Measurements from ENCODE around the gene SRPK1.
A peak's percentile ranks its signal among the peaks of the same experiment; 100 is the strongest.
"Not testable (repeated sequence)": the region's sequence is repeated elsewhere in the genome, so short reads cannot be mapped to it uniquely, and the experiment has no call there.

The SRPK1 gene

GRCh38 chr6:35948725-35949124 is 27.8 kb upstream of the SRPK1 start:
- no peak overlapping the region for H3K27ac ChIP-seq (ENCODE audit: low read length)
- H3K36me3 ChIP-seq (ENCODE audit: control insufficient read depth, low read depth, low read length) = no peaks in the 10 kb centered on the region

DNA sequence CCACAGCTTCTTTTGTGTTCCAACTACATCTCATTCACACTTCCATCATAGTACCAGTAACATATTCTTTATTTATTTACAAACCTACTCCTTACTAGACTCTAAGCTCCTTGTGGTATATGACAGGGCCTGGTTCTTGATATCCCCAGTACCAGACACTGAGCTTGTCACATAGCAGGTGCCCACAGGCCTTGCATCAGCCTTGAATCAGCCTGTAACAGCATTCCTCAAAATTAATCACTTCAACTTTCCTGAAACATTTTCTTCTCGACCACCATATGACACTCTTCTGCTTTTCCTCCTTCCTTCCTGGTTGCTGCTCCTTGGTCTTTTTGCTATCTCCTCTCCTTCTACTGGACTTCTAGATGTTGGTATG is 24.7 kb upstream of the SRPK1 start:
- H3K9me3 ChIP-seq (ENCODE audit: control insufficient read depth, low read depth, low read length) = no peaks in the 10 kb centered on the region
- no peaks in the 10 kb centered on the region for H3K36me3 ChIP-seq (ENCODE audit: control insufficient read depth, low read depth, low read length)
- no peaks in the 10 kb centered on the region for H3K4me1 ChIP-seq (ENCODE audit: control insufficient read depth, low read depth, low read length)
- H3K27me3 ChIP-seq (ENCODE audit: control insufficient read depth, insufficient read depth, low read length) = no peaks in the 10 kb centered on the region
- no peak overlapping the region for H3K9ac ChIP-seq (ENCODE audit: low read length)
- H3K4me3 ChIP-seq (ENCODE audit: low read length) = no peak overlapping the region
- H3K27ac ChIP-seq (ENCODE audit: low read length) = no peak overlapping the region

More at GRCh38 chr6:35948725-35949124, 27.8 kb upstream of the SRPK1 start:
- H3K4me3 ChIP-seq (ENCODE audit: low read length) = no peak overlapping the region
- no peak overlapping the region for H3K9ac ChIP-seq (ENCODE audit: low read length)
- H3K4me1 ChIP-seq (ENCODE audit: control insufficient read depth, low read depth, low read length) = no peaks in the 10 kb centered on the region
- H3K9me3 ChIP-seq (ENCODE audit: control insufficient read depth, low read depth, low read length) = no peaks in the 10 kb centered on the region
- H3K27me3 ChIP-seq (ENCODE audit: control insufficient read depth, insufficient read depth, low read length) = no peaks in the 10 kb centered on the region

DNA sequence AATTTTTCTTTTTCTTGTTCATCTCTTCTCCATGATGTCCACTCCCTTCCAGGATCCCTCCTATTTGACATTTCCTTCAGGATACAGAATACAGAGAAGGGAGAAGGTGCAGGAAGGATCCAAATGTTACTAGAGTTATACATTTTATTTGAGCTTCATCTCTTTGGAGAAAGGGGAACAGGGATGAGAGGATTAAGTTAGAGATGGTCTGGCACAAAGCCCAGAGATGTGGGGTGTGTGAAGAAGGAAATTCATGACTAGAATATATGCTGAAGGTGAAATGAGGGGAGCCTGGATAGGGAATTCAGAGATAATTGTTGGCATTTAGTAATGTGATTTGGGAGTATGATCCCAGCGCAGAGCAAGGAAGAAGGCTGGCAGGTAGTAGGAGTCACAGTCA is 22.5 kb upstream of the SRPK1 start:
- H3K4me1 ChIP-seq (ENCODE audit: control insufficient read depth, low read depth, low read length) = no peaks in the 10 kb centered on the region
- no peaks in the 10 kb centered on the region for H3K27me3 ChIP-seq (ENCODE audit: control insufficient read depth, insufficient read depth, low read length)
- H3K27ac ChIP-seq (ENCODE audit: low read length) = no peak overlapping the region
- H3K4me3 ChIP-seq (ENCODE audit: low read length) = no peak overlapping the region
- H3K36me3 ChIP-seq (ENCODE audit: control insufficient read depth, low read depth, low read length) = no peaks in the 10 kb centered on the region
- H3K9ac ChIP-seq (ENCODE audit: low read length) = no peak overlapping the region
- no peaks in the 10 kb centered on the region for H3K9me3 ChIP-seq (ENCODE audit: control insufficient read depth, low read depth, low read length)

- no peak overlapping the region for H3K27ac ChIP-seq (ENCODE audit: low read length)
- H3K36me3 ChIP-seq (ENCODE audit: control insufficient read depth, low read depth, low read length) = no peaks in the 10 kb centered on the region
- no peak overlapping the region for H3K9ac ChIP-seq (ENCODE audit: low read length)
- H3K27me3 ChIP-seq (ENCODE audit: control insufficient read depth, insufficient read depth, low read length) = no peaks in the 10 kb centered on the region
- H3K9me3 ChIP-seq (ENCODE audit: control insufficient read depth, low read depth, low read length) = no peaks in the 10 kb centered on the region
- no peaks in the 10 kb centered on the region for H3K4me1 ChIP-seq (ENCODE audit: control insufficient read depth, low read depth, low read length)
- H3K4me3 ChIP-seq (ENCODE audit: low read length) = no peak overlapping the region
Measured at GRCh38 chr6:35942355-35942754, 21.5 kb upstream of the SRPK1 start.

DNA sequence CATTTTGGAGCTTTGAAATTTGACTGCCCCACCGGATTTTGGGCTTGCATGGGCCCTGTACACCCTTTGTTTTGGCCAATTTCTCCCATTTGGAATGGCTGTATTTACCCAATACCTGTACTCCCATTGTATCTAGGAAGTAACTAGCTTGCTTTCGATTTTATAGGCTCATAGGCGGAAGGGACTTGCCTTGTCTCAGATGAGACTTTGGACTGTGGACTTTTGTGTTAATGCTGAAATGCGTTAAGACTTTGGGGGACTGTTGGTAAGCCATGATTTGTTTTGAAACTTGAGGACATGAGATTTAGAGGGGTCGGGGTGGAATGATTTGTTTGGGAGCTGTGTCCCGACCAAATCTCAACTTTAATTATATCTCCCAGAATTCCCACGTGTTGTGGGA is 20.3 kb upstream of the SRPK1 start:
- H3K4me1 ChIP-seq (ENCODE audit: control insufficient read depth, low read depth, low read length); H3K36me3 ChIP-seq (ENCODE audit: control insufficient read depth, low read depth, low read length); H3K9ac ChIP-seq (ENCODE audit: low read length); H3K4me3 ChIP-seq (ENCODE audit: low read length); H3K9me3 ChIP-seq (ENCODE audit: control insufficient read depth, low read depth, low read length); H3K27ac ChIP-seq (ENCODE audit: low read length); H3K27me3 ChIP-seq (ENCODE audit: control insufficient read depth, insufficient read depth, low read length): not testable (repeated sequence)

DNA sequence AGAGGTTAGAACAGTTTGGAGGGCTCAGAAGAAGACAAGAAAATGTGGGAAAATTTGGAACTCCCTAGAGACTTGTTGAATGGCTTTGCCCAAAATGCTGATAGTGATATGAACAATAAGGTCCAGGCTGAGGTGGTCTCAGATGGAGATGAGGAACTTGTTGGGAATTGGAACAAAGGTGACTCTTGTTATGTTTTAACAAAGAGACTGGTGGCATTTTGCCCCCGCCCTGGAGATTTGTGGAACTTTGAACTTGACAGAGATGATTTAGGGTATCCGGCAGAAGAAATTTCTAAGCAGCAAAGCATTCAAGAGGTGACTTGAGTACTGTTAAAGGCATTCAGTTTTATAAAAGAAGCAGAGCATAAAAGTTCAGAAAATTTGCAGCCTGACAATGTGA is 19.1 kb upstream of the SRPK1 start:
- H3K27me3 ChIP-seq (ENCODE audit: control insufficient read depth, insufficient read depth, low read length); H3K4me1 ChIP-seq (ENCODE audit: control insufficient read depth, low read depth, low read length); H3K27ac ChIP-seq (ENCODE audit: low read length); H3K9ac ChIP-seq (ENCODE audit: low read length); H3K9me3 ChIP-seq (ENCODE audit: control insufficient read depth, low read depth, low read length); H3K36me3 ChIP-seq (ENCODE audit: control insufficient read depth, low read depth, low read length); H3K4me3 ChIP-seq (ENCODE audit: low read length): not testable (repeated sequence)

DNA sequence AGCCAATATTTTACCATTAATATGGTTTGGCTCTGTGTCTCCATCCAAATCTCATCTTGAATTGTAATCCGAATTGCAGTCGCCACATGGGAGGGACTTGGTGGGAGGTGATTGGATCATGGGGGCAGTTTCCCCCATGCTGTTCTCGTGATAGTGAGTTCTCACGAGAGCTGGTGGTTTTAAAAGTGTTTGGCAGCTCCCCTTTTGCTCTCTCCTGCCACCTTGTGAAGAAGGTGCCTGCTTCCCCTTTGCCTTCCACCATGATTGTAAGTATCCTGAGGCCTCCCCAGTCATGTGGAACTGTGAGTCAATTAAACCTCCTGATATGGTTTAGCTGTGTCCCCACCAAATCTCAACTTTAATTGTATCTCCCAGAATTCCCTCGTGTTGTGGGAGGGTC is 18.4 kb upstream of the SRPK1 start:
- H3K4me3 ChIP-seq (ENCODE audit: low read length); H3K27ac ChIP-seq (ENCODE audit: low read length); H3K4me1 ChIP-seq (ENCODE audit: control insufficient read depth, low read depth, low read length); H3K36me3 ChIP-seq (ENCODE audit: control insufficient read depth, low read depth, low read length); H3K27me3 ChIP-seq (ENCODE audit: control insufficient read depth, insufficient read depth, low read length); H3K9ac ChIP-seq (ENCODE audit: low read length); H3K9me3 ChIP-seq (ENCODE audit: control insufficient read depth, low read depth, low read length): not testable (repeated sequence)

DNA sequence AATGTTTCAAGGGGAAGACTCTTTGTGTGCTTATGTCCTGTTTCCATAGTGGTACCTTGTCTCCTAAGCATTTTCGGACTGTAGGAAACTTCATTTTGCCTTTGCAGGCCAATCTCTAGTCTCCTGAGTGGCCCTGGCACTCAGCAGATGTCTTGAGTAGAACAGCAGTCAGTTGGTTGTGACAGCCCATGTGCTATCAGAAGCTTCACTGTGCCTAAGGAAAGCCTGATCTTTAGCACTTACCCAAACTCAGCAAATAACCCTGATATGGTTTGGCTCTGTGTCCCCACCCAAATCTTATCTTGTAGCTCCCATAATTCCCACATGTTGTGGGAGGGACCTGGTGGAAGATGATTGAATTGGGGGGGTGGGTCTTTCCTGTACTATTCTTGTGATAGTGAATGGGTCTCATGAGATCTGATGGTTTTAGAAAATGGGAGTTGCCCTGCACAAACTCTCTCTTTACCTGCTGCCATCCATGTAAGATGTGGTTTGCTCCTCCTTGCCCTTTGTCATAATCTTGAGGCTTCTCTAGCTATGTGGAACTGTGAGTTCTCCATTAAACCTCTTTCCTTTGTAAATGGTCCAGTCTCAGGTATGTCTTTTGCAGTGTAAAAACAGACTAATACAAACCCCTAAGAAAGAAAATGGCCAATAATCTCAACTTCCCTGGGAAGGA is 15.9 kb upstream of the SRPK1 start:
- H3K4me1 ChIP-seq (ENCODE audit: control insufficient read depth, low read depth, low read length) = no peaks in the 10 kb centered on the region
- no peaks in the 10 kb centered on the region for H3K36me3 ChIP-seq (ENCODE audit: control insufficient read depth, low read depth, low read length)
- no peak overlapping the region for H3K9ac ChIP-seq (ENCODE audit: low read length)
- no peak overlapping the region for H3K27ac ChIP-seq (ENCODE audit: low read length)
- H3K27me3 ChIP-seq (ENCODE audit: control insufficient read depth, insufficient read depth, low read length) = no peaks in the 10 kb centered on the region
- H3K4me3 ChIP-seq (ENCODE audit: low read length) = no peak overlapping the region
- H3K9me3 ChIP-seq (ENCODE audit: control insufficient read depth, low read depth, low read length) = no peaks in the 10 kb centered on the region

GRCh38 chr6:35935469-35935868 is 14.6 kb upstream of the SRPK1 start:
- Histone ChIP-seq H3K4me3 (ENCODE audit: low read length) (no peak overlapping the region), H3K36me3 (ENCODE audit: control insufficient read depth, low read depth, low read length) (no peaks in the 10 kb centered on the region), H3K9ac (ENCODE audit: low read length) (no peak overlapping the region), H3K4me1 (ENCODE audit: control insufficient read depth, low read depth, low read length) (peaks cover 5% of the 10 kb centered on the region), H3K27me3 (ENCODE audit: control insufficient read depth, insufficient read depth, low read length) (peaks cover 5% of the 10 kb centered on the region), H3K9me3 (ENCODE audit: control insufficient read depth, low read depth, low read length) (no peaks in the 10 kb centered on the region), H3K27ac (ENCODE audit: low read length) (no peak overlapping the region)

DNA sequence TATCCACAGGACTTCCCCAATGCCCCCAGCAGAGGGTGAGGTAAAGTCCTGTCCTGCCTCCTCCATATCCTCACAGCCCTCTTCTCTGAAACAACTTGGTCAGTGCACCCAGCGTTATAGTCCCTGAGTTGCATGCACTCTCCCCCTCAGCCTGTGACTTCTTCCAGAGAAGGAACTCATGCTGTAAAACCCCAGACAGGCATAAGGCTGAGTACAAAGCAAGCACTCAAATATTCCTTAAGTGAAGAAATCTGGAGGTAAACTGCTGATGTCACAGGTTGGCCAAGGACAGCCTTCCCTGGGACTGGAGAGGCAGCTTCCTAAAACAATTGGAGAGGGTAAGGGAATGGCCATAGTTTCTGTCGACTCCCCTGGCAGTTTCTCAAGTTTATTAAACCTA is 12.9 kb upstream of the SRPK1 start:
- Histone ChIP-seq H3K27me3 (ENCODE audit: control insufficient read depth, insufficient read depth, low read length) (peaks cover 15% of the 10 kb centered on the region), H3K36me3 (ENCODE audit: control insufficient read depth, low read depth, low read length) (no peaks in the 10 kb centered on the region), H3K4me3 (ENCODE audit: low read length) (no peak overlapping the region), H3K9ac (ENCODE audit: low read length) (no peak overlapping the region), H3K4me1 (ENCODE audit: control insufficient read depth, low read depth, low read length) (peaks cover 6% of the 10 kb centered on the region), H3K27ac (ENCODE audit: low read length) (no peak overlapping the region), H3K9me3 (ENCODE audit: control insufficient read depth, low read depth, low read length) (no peaks in the 10 kb centered on the region)

- H3K27ac ChIP-seq (ENCODE audit: low read length); H3K9me3 ChIP-seq (ENCODE audit: control insufficient read depth, low read depth, low read length); H3K4me1 ChIP-seq (ENCODE audit: control insufficient read depth, low read depth, low read length); H3K36me3 ChIP-seq (ENCODE audit: control insufficient read depth, low read depth, low read length); H3K4me3 ChIP-seq (ENCODE audit: low read length); H3K9ac ChIP-seq (ENCODE audit: low read length): not testable (repeated sequence)
- H3K27me3 ChIP-seq (ENCODE audit: control insufficient read depth, insufficient read depth, low read length) = peaks cover 15% of the 10 kb centered on the region
Measured at GRCh38 chr6:35931873-35932272, 11.0 kb upstream of the SRPK1 start.

GRCh38 chr6:35931120-35931561 is 10.2 kb upstream of the SRPK1 start:
- peak overlapping the region; percentile 41 for H3K4me3 ChIP-seq (ENCODE audit: low read length)
- peaks cover 15% of the 10 kb centered on the region for H3K27me3 ChIP-seq (ENCODE audit: control insufficient read depth, insufficient read depth, low read length)
- no peaks in the 10 kb centered on the region for H3K36me3 ChIP-seq (ENCODE audit: control insufficient read depth, low read depth, low read length)
- H3K4me1 ChIP-seq (ENCODE audit: control insufficient read depth, low read depth, low read length) = peaks cover 6% of the 10 kb centered on the region
- H3K9me3 ChIP-seq (ENCODE audit: control insufficient read depth, low read depth, low read length) = no peaks in the 10 kb centered on the region
- no peak overlapping the region for H3K27ac ChIP-seq (ENCODE audit: low read length)
- no peak overlapping the region for H3K9ac ChIP-seq (ENCODE audit: low read length)

Measured in iPS-18a (cell line).